ENCODE results near the gene EXOC6B. TPM values are rescaled to one million over a fixed set of nuclear protein-coding genes. Genes with fewer than 3 reads are reported as not detected.

EXOC6B gene
- total and polyA plus RNA-seq, 11 donors, result 18.4 to 192 (median 143) TPM

GRCh38 chr2:72512376-72512775, 313.5 kb downstream of the EXOC6B start:
- intact Hi-C loops (cut with DNase I), result no loop called here
- Histone ChIP-seq H3K9me3 (no peaks in the 10 kb centered on the region), H3K27me3 (no peaks in the 10 kb centered on the region), H3K27ac (no peak overlapping the region), H3K36me3 (peaks cover 0 to 20% (median 4%) of the 10 kb centered on the region in 9 donors), H3K4me1 (peaks cover 0 to 21% (median 2%) of the 10 kb centered on the region in 12 donors), H3K4me3 (no peak overlapping the region)
- ATAC-seq (no peak), DNase-seq (no peak)
- TF ChIP-seq CTCF (IDR thresholded peaks at IDR 0.05), result no peak
- WGBS, 4 donors, result 96 to 100% (median 96%) methylated on average over 1 of the region's 1 CpG

- Histone ChIP-seq H3K27me3 (no peaks in the 10 kb centered on the region), H3K9me3 (no peaks in the 10 kb centered on the region), H3K4me3 (no peak overlapping the region), H3K36me3 (peaks cover 0 to 20% (median 4%) of the 10 kb centered on the region in 9 donors), H3K4me1 (peaks cover 0 to 19% (median 2%) of the 10 kb centered on the region in 12 donors), H3K27ac (no peak overlapping the region)
- no peak for ATAC-seq
- DNase-seq, result no peak
- TF ChIP-seq POLR2A (IDR thresholded peaks at IDR 0.05) (no peak), CTCF (IDR thresholded peaks at IDR 0.05) (no peak)
- WGBS, 4 donors, result 86 to 100% (median 96%) methylated on average over 1 of the region's 1 CpG
- intact Hi-C loops (cut with DNase I), result no loop called here
Measured at GRCh38 chr2:72511906-72512305, 313.9 kb downstream of the EXOC6B start.

GRCh38 chr2:72497763-72498162, 328.1 kb downstream of the EXOC6B start:
- Histone ChIP-seq H3K4me1 (no peaks in the 10 kb centered on the region), H3K27ac (no peak overlapping the region), H3K27me3 (no peaks in the 10 kb centered on the region), H3K9me3 (no peaks in the 10 kb centered on the region), H3K4me3 (no peak overlapping the region), H3K36me3 (peaks cover 0 to 60% (median 15%) of the 10 kb centered on the region in 9 donors)
- 49 to 91% (median 87%) methylated on average over 2 of the region's 2 CpGs for WGBS, 4 donors
- no peak for DNase-seq
- intact Hi-C loops (cut with DNase I), result no loop called here
- no peak for TF ChIP-seq POLR2A (IDR thresholded peaks at IDR 0.05)
- no peak for TF ChIP-seq CTCF (IDR thresholded peaks at IDR 0.05)
- no peak for ATAC-seq

GRCh38 chr2:72496479-72496878, 329.4 kb downstream of the EXOC6B start:
- no peaks in the 10 kb centered on the region for H3K4me1 ChIP-seq
- H3K36me3 ChIP-seq, result peaks cover 0 to 70% (median 15%) of the 10 kb centered on the region in 9 donors
- TF ChIP-seq POLR2A (IDR thresholded peaks at IDR 0.05), result no peak
- TF ChIP-seq CTCF (IDR thresholded peaks at IDR 0.05), result no peak

More at GRCh38 chr2:72496479-72496878, 329.4 kb downstream of the EXOC6B start:
- DNase-seq (no peak), ATAC-seq (no peak)
- intact Hi-C loops (cut with DNase I), result no loop called here
- no peak overlapping the region for H3K4me3 ChIP-seq
- no peak overlapping the region for H3K27ac ChIP-seq
- H3K9me3 ChIP-seq, result no peaks in the 10 kb centered on the region
- no peaks in the 10 kb centered on the region for H3K27me3 ChIP-seq

Data from heart left ventricle (tissue), 16 donors.